ENCODE results near the gene VEZT. TPM values are rescaled to one million over a fixed set of nuclear protein-coding genes. Genes with fewer than 3 reads are reported as not detected.
"Not testable (repeated sequence)": the region's sequence is repeated elsewhere in the genome, so short reads cannot be mapped to it uniquely, and the experiment has no call there.

Gene VEZT
- total RNA-seq, 1 donor from 2014 or later: 107 TPM

DNA sequence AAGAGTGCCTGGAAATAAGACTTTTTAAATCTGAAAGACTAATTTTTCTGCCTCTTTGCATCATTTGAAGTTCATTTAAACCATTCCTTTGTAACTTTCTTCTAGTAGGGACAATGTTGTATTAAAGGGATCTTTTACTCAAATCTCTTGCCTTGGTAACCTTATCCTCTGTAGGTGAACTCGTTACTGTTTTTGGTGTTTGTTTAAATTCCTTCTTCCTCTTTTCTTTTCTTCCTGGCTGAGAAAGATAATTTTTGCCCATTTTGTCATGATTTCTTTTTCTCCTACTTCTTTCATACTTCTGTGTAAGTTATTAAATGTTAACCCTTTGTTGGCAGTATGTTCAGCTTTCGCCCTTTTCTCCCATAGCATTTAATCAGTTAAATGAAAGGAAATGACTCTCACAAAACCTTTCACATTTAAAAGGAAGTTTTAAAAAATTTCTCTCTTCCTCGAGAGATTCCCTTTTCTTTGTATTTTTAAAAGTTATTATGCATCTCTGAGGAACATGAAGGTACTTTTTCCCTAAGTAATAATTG is 10.3 kb downstream of the VEZT start:
- Mint-ChIP-seq H3K27ac (peak overlapping the region; percentile 47), H3K9me3 (no peaks in the 10 kb centered on the region), H3K27me3 (ENCODE audit: low read depth) (no peaks in the 10 kb centered on the region), H3K4me3 (no peak overlapping the region), H3K4me1 (peaks cover 21% of the 10 kb centered on the region), H3K36me3 (peaks cover 12% of the 10 kb centered on the region)
- no peak for DNase-seq (ENCODE audit: low spot score in 2 of 2, unreplicated experiment in 2 of 2)
- TF ChIP-seq, protein P1, sequence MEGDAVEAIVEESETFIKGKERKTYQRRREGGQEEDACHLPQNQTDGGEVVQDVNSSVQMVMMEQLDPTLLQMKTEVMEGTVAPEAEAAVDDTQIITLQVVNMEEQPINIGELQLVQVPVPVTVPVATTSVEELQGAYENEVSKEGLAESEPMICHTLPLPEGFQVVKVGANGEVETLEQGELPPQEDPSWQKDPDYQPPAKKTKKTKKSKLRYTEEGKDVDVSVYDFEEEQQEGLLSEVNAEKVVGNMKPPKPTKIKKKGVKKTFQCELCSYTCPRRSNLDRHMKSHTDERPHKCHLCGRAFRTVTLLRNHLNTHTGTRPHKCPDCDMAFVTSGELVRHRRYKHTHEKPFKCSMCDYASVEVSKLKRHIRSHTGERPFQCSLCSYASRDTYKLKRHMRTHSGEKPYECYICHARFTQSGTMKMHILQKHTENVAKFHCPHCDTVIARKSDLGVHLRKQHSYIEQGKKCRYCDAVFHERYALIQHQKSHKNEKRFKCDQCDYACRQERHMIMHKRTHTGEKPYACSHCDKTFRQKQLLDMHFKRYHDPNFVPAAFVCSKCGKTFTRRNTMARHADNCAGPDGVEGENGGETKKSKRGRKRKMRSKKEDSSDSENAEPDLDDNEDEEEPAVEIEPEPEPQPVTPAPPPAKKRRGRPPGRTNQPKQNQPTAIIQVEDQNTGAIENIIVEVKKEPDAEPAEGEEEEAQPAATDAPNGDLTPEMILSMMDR (IDR thresholded peaks at IDR 0.05; ENCODE audit: unreplicated experiment): no peak

DNA sequence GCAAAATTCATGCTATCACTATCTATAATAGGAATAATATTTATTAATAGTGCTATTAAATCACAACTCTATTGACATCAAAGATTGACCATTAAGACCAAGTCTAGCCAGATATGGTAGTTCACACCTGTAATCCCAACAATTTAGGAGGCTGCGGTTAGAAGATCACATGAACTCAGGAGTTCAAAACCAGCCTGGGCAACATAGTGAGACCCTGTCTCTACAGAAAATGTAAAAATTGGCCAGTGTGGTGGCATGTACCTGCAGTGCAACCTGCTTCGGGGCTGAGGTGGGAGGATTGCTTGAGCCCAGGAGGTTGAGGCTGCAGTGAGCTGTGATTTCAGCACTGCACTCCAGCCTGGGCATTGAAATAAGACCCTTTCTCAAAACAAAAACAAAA is 11.0 kb downstream of the VEZT start:
- no peaks in the 10 kb centered on the region for H3K9me3 Mint-ChIP-seq
- H3K27me3 Mint-ChIP-seq (ENCODE audit: low read depth): no peaks in the 10 kb centered on the region
- peaks cover 21% of the 10 kb centered on the region for H3K4me1 Mint-ChIP-seq
- TF ChIP-seq, protein P1 (IDR thresholded peaks at IDR 0.05; ENCODE audit: unreplicated experiment): no peak
- DNase-seq (ENCODE audit: low spot score in 2 of 2, unreplicated experiment in 2 of 2): no peak
- peak overlapping the region; percentile 61 for H3K27ac Mint-ChIP-seq
- peaks cover 14% of the 10 kb centered on the region for H3K36me3 Mint-ChIP-seq
- H3K4me3 Mint-ChIP-seq: no peak overlapping the region

GRCh38 chr12:95229636-95230035 is 12.0 kb downstream of the VEZT start:
- H3K36me3 Mint-ChIP-seq: peaks cover 12% of the 10 kb centered on the region
- H3K27ac Mint-ChIP-seq: peak overlapping the region; percentile 39
- no peak for DNase-seq (ENCODE audit: low spot score in 2 of 2, unreplicated experiment in 2 of 2)
- TF ChIP-seq, protein P1 (IDR thresholded peaks at IDR 0.05; ENCODE audit: unreplicated experiment): no peak
- peaks cover 19% of the 10 kb centered on the region for H3K4me1 Mint-ChIP-seq
- no peaks in the 10 kb centered on the region for H3K9me3 Mint-ChIP-seq
- no peak overlapping the region for H3K4me3 Mint-ChIP-seq
- no peaks in the 10 kb centered on the region for H3K27me3 Mint-ChIP-seq (ENCODE audit: low read depth)

- Mint-ChIP-seq H3K4me3 (no peak overlapping the region), H3K27me3 (ENCODE audit: low read depth) (no peaks in the 10 kb centered on the region), H3K27ac (peak overlapping the region; percentile 69), H3K36me3 (peaks cover 9% of the 10 kb centered on the region), H3K4me1 (peaks cover 17% of the 10 kb centered on the region), H3K9me3 (no peaks in the 10 kb centered on the region)
- TF ChIP-seq, protein P1 (IDR thresholded peaks at IDR 0.05; ENCODE audit: unreplicated experiment): no peak
- DNase-seq (ENCODE audit: low spot score in 2 of 2, unreplicated experiment in 2 of 2): no peak
These were observed 12.7 kb downstream of the VEZT start for GRCh38 chr12:95230313-95230712.

DNA sequence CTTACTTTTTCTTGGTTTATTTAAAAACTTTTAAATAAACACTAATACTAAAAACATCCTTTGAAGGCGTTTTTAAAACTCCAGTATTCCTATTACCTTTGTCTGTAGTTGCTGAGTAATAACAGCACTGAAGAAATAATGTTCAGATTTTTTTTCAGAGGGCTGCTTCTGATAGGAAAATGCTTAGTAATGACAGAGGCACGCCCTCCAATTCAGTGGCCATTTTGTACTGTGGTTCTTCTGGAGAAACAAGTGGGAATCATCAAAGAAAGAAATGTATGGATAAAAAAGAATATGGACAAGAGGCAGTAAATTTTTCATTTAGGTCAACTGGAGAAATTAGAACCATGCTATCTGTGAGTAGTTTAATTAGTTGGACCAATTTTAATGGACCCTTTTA is 13.6 kb downstream of the VEZT start:
- Mint-ChIP-seq H3K27me3 (ENCODE audit: low read depth) (no peaks in the 10 kb centered on the region), H3K27ac (no peak overlapping the region), H3K36me3 (peaks cover 9% of the 10 kb centered on the region), H3K4me3 (no peak overlapping the region), H3K4me1 (peaks cover 17% of the 10 kb centered on the region), H3K9me3 (no peaks in the 10 kb centered on the region)
- DNase-seq (ENCODE audit: low spot score in 2 of 2, unreplicated experiment in 2 of 2): no peak
- TF ChIP-seq, protein P1 (IDR thresholded peaks at IDR 0.05; ENCODE audit: unreplicated experiment): no peak

- H3K9me3 Mint-ChIP-seq; H3K27me3 Mint-ChIP-seq (ENCODE audit: low read depth); DNase-seq (ENCODE audit: low spot score in 2 of 2, unreplicated experiment in 2 of 2); H3K27ac Mint-ChIP-seq; H3K4me3 Mint-ChIP-seq: not testable (repeated sequence)
- Mint-ChIP-seq H3K36me3 (peaks cover 23% of the 10 kb centered on the region), H3K4me1 (peaks cover 10% of the 10 kb centered on the region)
These were observed 16.6 kb downstream of the VEZT start for GRCh38 chr12:95234187-95234586.

DNA sequence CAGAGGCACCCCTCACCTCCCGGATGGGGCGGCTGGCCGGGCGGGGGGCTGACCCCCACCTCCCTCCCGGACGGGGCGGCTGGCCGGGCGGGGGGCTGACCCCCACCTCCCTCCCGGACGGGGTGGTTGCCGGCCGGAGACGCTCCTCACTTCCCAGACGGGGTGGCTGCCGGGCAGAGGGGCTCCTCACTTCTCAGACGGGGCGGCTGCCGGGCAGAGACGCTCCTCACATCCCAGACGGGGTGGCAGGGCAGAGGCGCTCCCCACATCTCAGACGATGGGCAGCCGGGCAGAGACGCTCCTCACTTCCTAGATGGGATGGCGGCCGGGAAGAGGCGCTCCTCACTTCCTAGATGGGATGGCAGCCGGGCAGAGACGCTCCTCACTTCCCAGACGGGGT is 18.0 kb downstream of the VEZT start:
- not testable (repeated sequence) for H3K9me3 Mint-ChIP-seq; H3K4me1 Mint-ChIP-seq; DNase-seq (ENCODE audit: low spot score in 2 of 2, unreplicated experiment in 2 of 2); H3K4me3 Mint-ChIP-seq; H3K27me3 Mint-ChIP-seq (ENCODE audit: low read depth); H3K27ac Mint-ChIP-seq
- H3K36me3 Mint-ChIP-seq: peaks cover 25% of the 10 kb centered on the region
